Dermis microvascular lymphatic vessel endothelial cell (primary cell): Measurements from ENCODE around the gene NEMP1. TPM values are rescaled to one million over a fixed set of nuclear protein-coding genes. Genes with fewer than 3 reads are reported as not detected.
"Not testable (repeated sequence)": the region's sequence is repeated elsewhere in the genome, so short reads cannot be mapped to it uniquely, and the experiment has no call there.

Experiments
- DNase-seq, 2 donors: peaks; one replicate each; pipeline versions ENCODE4 v3.0.0 to v3.0.0-alpha.2; 2010; ENCODE audit warnings: low read depth in 2 of 2
- total RNA-seq: library from RNA; depleted of rRNA; stranded (reverse); fragments of >200 nt; gene quantifications from 2 replicates; pipeline ENCODE4 v1.2.1, GENCODE V29; 2014

The NEMP1 gene
- total RNA-seq, 1 donor from 2014 or later = 5.5 TPM

DNA sequence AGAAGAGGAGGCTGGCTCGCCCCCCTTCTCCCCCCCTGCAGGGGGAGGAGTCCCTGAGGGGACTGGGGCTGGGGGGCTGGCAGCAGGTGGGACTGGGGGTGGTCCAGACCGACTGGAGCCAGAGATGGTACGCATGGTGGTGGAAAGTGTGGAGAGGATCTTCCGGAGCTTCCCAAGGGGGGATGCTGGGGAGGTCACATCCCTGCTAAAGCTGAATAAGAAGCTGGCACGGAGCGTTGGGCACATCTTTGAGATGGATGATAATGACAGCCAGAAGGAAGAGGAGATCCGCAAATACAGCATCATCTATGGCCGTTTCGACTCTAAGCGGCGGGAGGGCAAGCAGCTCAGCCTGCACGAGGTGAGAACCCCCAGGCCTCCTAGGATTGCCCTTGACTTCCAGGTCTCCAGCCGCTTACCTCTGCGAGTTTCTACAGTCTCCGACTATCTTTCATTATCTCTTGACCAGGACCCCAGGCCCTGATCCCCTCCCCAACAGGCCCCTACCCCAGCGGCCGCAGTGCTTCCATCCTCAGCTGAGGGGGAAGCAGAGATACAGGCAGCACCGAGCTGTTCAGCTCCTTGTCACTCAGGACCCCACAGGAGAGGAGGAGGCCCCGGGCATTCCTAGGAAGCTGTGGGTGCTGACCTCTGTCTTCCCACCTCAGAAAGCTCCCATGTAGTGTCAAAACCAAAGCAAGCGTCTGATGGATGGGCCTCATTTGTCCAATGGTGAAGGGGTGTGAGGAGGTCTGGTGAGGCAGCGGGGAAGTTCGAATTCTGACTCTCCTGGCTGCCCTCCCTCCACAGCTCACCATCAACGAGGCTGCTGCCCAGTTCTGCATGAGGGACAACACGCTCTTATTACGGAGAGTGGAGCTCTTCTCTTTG is 13.3 kb upstream of the NEMP1 start:
- DNase-seq = no peak

- DNase-seq = no peak
Observed at GRCh38 chr12:57090924-57091637, 12.5 kb upstream of the NEMP1 start.

DNA sequence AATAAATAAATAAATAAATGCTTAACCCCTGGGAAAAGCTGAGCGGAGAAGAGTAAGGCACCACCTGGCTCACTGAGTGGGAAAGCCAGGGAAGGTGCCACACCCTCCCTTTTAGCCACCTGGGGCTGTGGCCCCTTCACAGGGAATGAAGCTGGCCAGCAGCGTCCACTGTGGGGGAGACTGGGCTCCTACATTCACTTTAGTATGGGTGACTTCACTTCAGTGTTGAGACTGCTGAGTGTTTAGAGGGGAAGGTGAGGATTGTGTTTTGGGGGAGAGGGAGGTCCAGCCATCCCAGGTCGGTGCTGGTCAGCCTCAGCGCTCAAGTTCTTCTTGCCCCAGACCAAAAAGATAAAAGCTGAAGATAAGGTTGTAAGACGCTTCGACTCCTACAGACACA is 11.9 kb upstream of the NEMP1 start:
- no peak for DNase-seq

DNA sequence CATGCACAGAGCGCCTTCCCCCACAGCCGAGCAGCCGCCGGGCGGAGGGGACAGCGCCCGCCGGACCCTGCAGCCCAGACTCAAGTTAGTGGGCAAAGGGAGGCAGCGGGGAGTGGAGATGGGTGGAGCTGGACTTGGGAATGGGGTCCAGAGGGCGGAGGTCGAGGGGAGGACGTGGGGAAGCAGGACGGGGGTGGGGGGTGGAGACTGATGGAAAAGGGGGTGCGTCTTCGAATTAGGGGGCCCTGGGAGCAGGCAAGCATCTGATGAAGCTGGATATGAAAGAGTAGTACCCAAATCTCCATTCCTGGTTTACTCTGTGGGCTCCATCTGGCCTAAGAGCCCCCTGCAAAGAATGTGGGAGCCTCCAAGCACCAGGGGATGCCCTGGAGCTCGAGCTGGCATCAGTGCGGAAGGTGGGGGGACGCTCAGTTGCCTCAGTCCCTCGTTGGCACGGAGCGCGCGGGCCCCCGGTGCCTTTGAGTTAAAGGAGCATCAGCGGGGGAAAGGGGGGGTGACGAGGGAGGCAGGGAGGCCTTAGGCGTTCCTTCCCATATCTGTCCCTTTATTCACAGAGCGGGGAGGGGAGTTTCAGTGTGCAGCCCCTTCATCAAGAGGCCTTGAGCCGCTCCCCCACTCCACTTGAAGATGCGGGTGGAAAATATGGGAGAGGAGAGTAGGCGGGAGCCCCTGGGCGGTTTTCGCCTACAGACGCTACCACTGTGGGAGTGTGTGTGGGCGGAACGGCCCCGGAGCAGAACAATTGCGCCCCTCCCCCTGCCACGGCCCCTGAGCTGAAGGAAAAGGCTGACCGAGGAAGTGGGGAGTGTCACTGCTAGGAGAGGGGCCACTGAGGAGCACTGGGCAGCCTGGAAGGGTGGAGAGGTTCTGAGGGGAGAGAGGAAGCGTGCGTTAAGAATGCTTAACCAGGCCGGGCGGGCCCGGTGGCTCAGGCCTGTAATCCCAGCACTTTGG is 11.0 kb upstream of the NEMP1 start:
- DNase-seq = peak in 1 of 2 donors; percentile 70

DNA sequence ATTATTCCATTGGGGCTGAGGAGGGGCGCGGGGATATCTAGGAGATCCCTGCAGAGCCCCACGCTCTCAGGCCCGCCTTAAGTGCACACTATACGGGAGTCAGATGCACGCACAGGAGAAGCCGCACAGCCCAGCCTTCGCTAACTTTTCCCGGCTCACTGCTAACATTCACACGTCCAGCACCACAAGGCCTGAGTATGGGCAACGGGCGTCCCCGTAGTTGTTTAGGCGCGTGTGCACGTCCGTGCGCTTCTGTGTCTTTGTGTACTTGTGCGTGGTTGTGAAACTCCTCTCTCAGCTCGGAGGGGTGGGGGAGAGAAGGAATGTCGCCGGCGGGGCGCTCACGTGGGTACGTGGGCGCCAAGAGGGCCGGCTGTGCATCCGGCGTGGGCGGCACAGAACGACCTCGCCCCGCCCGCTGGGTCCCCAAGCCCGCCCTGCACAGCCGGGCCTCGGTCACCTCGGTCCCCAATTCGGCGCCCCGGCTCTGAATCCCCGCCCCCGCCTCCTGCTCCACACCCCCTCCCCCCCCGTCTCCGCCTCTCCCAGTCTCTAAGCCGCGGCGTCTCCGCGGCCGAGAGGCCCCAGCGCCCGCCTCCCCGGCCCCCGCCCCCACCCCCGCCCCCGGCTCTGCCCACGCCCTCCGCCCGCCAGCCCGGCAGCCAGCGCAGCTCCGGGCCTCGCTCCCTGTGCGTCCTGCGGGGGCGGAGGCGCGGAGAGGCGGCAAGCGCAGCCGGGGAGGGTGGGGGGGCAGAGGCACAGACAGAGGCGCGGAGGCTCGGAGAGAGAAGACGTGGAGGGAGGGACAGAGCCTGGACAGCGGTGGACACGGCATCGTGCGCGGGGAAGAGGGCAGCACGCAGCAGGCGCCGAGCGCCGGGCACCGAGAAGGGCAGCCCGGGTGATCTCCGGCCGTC is 10.0 kb upstream of the NEMP1 start, which contains the start of gene NAB2:
NAB2 (plus strand) TSS at position 761 of the 917 bp plus-strand sequence. CDS start 158 bp downstream, outside the sequence.
- DNase-seq = peak; percentile 89 to 95

DNA sequence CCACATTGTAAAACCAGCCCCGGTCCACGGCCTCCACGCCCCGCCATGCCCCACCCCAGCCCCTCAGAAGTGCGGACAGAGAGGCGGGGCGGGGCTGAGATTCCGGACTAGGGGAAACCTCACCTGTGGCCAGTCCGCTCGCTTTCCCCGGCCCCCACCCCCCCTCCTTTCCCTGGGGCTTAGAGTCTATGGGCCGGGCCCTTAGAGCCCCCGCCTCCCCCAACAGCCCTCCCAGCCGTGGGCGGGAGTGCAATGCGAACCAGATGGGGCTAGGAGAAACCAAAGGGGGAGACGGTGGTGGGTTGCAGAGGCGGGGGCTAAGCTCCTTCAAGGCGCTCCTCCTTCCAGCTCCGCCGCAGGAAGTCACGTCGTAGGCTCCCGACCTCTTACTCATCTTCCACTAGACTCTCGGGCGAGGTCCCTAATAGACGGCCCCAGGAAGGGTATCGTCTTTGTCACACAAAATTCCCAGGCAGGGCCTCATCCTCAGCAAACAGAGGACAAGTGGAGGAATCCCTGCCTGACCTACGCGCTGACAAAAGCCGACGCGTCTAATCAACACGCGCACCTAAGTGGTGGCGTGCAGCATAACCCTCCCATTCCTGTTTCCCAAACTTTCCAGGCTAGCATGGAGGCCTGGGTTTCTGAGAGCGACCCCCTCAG is 9.2 kb upstream of the NEMP1 start:
- peak in 1 of 2 donors; percentile 88 for DNase-seq

- DNase-seq = peak in 1 of 2 donors; percentile 82
Observed at GRCh38 chr12:57087010-57087690, 8.6 kb upstream of the NEMP1 start.

DNA sequence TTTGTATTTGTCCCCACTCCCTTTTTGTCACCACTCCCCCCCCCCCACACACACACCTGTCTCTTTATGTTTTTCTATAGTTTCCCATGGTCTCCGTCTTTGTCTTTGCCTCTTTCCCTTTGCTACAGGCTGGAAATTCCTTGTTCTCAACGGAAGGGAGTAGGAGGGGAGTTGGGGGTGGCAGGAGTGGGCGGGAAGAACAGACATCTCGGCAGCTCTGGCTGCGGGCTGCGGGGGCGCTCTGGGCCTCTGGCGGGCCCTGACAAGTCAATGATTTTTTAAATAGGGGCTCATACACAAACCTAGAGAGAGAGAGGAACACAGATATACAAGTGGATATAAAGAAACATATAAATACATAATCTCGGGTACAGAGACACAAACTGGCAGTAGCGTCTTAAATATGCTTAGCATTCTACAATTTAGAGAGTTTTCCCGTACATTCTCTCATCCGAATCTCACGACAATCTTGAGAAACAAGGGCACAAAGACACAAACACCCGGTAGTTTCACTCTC is 8.0 kb upstream of the NEMP1 start:
- DNase-seq = peak in 1 of 2 donors; percentile 80

GRCh38 chr12:57085999-57086492 is 7.5 kb upstream of the NEMP1 start:
- DNase-seq = no peak

DNA sequence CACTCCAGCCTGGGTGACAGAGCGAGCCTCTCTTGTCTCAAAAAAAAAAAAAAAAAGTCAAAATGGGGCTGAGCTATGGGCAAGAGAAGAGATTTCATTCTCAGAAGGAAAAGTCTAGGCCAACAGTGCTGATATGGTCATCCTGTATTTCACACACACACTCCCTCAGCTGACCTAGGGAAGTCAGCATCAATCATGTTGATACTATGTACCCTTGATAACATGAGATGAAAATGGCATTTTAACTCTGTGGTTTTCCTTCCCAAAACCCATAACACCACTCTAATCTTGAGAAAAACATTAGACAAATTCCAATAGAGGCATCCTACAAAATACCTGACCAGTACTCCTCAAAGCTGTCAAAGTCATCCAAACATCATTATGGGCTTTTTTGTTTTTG is 2.3 kb upstream of the NEMP1 start:
- DNase-seq = no peak

DNA sequence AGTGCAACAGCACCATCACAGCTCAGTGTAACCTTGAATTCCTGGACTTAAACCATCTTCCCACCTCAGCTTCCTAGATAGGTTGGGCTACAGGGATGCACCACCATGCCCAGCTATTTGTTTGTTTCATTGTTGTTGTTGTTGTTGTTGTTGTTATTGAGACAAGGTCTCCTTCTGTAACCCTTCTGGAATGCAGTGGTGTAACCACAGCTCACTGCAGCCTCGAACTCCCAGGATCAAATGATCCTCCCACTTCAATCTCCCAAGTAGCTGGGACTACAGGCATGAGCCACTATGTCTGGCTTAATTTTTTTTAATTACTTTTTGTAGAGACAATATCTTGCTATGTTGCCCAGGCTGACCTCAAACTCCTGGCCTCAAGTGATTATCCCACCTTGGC is 1.2 kb upstream of the NEMP1 start:
- no peak for DNase-seq

DNA sequence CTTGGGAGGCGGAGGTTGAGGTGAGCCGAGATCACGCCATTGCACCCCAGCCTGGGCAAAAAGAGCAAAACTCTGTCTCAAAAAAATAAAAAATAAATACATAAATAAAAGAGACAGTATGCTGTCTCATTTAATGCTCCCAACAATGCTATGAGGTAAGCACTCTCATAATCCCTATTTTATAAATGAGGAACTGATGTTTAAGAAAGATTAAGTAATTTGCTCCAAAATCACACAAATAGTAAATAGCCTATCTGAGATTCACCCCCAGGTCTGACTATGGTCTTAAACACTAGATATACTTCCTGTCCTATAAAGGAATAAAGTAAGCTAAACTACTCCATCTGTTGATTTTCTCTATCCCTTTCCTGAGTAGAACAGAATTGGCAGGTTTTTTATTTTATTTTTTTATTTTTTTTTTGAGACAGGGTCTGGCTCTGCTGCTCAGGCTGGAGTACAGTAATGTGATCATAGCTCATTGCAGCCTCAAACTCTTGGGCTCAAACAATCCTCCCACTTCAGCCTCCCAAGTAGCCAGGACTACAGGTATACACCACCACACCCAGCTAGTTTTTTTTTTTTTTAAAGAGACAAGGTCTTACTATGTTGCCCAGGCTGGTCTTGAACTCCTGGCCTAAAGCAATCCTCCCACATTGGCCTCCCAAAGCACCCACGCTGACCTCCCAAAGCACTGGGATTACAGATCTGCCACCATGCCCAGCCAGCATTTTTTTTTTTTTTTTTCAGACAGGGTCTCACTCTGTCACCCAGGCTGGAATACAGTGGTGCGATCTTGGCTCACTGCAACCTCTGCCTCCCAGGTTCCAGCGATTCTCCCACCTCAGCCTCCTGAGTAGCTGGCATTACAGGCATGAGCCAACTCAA is 4.8 kb downstream of the NEMP1 start:
- not testable (repeated sequence) for DNase-seq

DNA sequence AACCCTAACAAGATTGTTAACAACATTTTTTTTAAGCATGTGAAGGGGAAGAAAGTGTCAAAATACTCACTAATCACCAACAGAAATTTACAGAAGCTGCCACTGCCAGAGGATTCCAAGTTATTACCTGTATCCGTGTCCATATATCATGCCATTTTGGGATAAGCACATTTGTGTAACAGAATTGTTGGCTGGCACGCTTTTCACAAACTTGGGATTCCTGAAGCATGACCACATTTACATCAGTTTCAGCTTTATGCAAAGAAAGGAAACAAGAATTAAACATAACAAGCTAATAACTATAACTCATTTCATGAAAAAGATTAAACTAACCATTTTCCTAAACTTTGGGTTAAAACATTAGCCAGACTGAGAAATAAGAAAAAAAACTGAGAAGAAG is 5.9 kb downstream of the NEMP1 start:
- no peak for DNase-seq

- peak; percentile 80 to 85 for DNase-seq
Observed at GRCh38 chr12:57069523-57069922, 9.1 kb downstream of the NEMP1 start.

DNA sequence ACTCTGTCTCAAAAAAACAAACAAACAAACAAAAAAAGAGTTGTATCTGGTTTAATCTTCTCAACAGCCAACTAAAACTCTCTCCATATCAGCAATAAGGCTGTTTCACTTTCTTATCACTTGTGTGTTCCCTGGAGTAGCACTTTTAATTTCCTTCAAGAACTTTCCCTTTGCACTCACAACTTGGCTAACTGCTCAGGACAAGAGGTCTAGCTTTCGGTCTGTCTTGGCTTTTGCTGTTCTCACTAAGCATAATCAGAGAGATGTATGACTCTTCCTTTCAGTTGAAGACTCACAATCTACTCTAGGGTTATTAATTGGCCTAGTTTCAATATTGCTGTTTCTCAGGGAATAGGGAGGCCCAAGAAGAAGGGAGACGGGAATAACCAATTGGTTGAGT is 12.3 kb downstream of the NEMP1 start:
- no peak for DNase-seq

GRCh38 chr12:57063991-57064685 is 14.5 kb downstream of the NEMP1 start:
- DNase-seq = peak in 1 of 2 donors; percentile 30

GRCh38 chr12:57058454-57058853 is 20.1 kb downstream of the NEMP1 start:
- no peak for DNase-seq
